ENCODE data around the gene PPP2R3B.

- no peak for TF ChIP-seq CTCF (IDR thresholded peaks at IDR 0.05; ENCODE audit: poor library complexity, severe bottlenecking)
- TF ChIP-seq SMC3 (conservative IDR thresholded peaks at IDR 0.05; ENCODE audit: poor library complexity) = no peak
- no peak for TF ChIP-seq EZH2 (IDR thresholded peaks at IDR 0.05; ENCODE audit: borderline replicate concordance, insufficient read depth, low read length, poor library complexity, severe bottlenecking)
- TF ChIP-seq POLR2AphosphoS5 (IDR thresholded peaks at IDR 0.05) = no peak
Observed at GRCh38 chrX:375181-376036, 11.3 kb downstream of the PPP2R3B start.

Measured in neural cell (in vitro differentiated cells).